ENCODE measurements around the gene FCRL6. TPM values are rescaled to one million over a fixed set of nuclear protein-coding genes. Genes with fewer than 3 reads are reported as not detected.

Gene FCRL6
- total RNA-seq, 1 donor from 2014 or later = not detected

DNA sequence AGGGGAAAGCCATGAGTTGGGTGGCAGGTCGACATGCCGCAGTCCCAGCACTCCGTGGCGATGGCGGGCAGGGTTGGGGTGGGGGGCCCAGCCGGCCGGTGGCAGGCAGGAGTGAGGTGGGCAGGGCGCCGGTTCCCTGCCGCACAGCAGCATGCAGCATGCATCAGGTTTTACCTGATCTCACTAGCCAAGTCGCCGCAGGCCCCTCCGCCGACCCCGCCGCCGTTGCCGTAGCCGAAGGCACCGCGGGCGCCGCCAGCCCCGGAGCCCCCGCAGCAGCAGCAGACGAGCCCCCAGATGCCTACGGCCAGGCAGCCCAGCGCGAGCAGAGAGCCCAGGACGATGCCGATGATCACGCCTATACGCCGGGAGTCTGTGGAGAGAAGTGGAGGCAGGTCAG lies 53.5 kb downstream of the FCRL6 start:
- peaks cover 80% of the 10 kb centered on the region for H3K27me3 Mint-ChIP-seq
- no peak for DNase-seq (ENCODE audit: low spot score, unreplicated experiment)

DNA sequence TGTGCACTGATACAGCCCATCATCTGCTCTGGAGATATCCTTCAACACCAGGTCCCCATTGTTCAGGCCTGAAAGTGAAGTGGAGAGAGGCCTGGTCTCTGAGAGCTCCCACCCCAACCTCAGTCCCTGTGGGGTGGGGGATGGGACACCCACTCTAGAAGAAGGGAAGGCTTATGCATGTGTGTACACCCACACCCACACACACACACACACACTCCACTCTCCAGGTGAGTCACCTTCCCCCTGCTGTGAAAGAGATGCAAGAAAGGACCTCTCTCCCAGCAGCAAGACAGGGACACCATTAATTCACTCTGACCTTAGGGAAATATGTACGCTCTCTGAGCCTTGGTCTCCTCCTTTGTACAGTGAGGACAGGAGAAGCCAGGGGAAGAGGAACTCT lies 54.4 kb downstream of the FCRL6 start:
- DNase-seq (ENCODE audit: low spot score, unreplicated experiment) = no peak
- Mint-ChIP-seq H3K27ac (no peak overlapping the region), H3K4me1 (ENCODE audit: low read depth) (peaks cover 23% of the 10 kb centered on the region), H3K4me3 (ENCODE audit: low read depth) (no peak overlapping the region), H3K36me3 (ENCODE audit: insufficient read depth) (no peaks in the 10 kb centered on the region), H3K9me3 (ENCODE audit: low read depth) (no peaks in the 10 kb centered on the region), H3K27me3 (peaks cover 80% of the 10 kb centered on the region)
- TF ChIP-seq, protein P1, sequence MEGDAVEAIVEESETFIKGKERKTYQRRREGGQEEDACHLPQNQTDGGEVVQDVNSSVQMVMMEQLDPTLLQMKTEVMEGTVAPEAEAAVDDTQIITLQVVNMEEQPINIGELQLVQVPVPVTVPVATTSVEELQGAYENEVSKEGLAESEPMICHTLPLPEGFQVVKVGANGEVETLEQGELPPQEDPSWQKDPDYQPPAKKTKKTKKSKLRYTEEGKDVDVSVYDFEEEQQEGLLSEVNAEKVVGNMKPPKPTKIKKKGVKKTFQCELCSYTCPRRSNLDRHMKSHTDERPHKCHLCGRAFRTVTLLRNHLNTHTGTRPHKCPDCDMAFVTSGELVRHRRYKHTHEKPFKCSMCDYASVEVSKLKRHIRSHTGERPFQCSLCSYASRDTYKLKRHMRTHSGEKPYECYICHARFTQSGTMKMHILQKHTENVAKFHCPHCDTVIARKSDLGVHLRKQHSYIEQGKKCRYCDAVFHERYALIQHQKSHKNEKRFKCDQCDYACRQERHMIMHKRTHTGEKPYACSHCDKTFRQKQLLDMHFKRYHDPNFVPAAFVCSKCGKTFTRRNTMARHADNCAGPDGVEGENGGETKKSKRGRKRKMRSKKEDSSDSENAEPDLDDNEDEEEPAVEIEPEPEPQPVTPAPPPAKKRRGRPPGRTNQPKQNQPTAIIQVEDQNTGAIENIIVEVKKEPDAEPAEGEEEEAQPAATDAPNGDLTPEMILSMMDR (IDR thresholded peaks at IDR 0.05; ENCODE audit: unreplicated experiment) = no peak

More for the DNA sequence above, 53.5 kb downstream of the FCRL6 start:
- Mint-ChIP-seq H3K4me3 (ENCODE audit: low read depth) (no peak overlapping the region), H3K4me1 (ENCODE audit: low read depth) (peaks cover 23% of the 10 kb centered on the region), H3K36me3 (ENCODE audit: insufficient read depth) (no peaks in the 10 kb centered on the region), H3K9me3 (ENCODE audit: low read depth) (no peaks in the 10 kb centered on the region), H3K27ac (no peak overlapping the region)
- TF ChIP-seq, protein P1 (IDR thresholded peaks at IDR 0.05; ENCODE audit: unreplicated experiment) = no peak

DNA sequence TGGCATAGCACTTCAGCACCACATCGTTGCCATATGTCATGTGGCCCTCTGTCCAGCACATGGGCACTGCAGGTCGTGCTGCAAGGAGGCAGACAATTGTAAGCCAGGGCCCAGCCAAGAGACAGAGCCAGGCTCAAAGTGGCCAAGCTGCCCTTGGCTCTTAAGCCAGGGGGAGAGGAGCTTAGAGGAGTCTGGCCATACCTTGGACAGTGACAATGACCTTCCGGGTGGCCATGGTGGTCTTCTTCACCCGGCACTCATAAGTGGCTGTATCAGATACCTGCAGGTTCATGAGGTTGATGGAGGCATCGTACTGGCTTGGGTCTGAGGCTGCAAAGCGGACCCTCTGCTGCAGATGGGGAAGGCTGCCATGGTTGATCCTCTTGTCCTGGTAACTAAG lies 55.7 kb downstream of the FCRL6 start:
- Mint-ChIP-seq H3K27ac (no peak overlapping the region), H3K9me3 (ENCODE audit: low read depth) (no peaks in the 10 kb centered on the region), H3K27me3 (peaks cover 78% of the 10 kb centered on the region), H3K36me3 (ENCODE audit: insufficient read depth) (no peaks in the 10 kb centered on the region), H3K4me3 (ENCODE audit: low read depth) (no peak overlapping the region), H3K4me1 (ENCODE audit: low read depth) (peaks cover 19% of the 10 kb centered on the region)
- DNase-seq (ENCODE audit: low spot score, unreplicated experiment) = no peak
- TF ChIP-seq, protein P1 (IDR thresholded peaks at IDR 0.05; ENCODE audit: unreplicated experiment) = no peak

DNA sequence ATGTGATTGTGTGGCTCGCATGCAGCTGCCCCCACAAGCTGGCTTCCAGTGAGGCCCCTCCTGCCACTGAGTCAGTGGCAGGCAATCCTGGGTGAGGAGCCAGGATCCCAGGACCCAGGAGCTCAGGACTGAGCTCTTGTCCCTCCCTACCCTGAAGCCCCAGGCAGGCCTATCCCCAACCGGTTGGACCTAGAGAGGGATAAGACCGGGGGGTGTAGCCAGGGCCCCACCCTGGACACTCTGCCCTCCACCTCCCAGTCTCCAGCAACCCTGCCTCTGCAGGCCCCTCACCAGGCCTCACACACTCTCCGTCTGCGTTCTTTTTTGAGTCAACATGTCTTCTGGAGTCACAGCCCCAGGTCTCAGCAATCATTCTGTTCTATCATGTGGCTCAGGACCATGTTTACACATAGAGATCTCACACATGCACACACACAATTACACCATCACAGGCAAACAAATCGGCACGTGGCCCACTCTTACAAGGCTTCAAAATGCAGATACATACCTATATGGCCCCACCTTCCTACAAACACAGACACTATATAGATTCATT lies 57.7 kb downstream of the FCRL6 start:
- H3K4me3 Mint-ChIP-seq (ENCODE audit: low read depth) = no peak overlapping the region
- peaks cover 83% of the 10 kb centered on the region for H3K27me3 Mint-ChIP-seq
- no peaks in the 10 kb centered on the region for H3K36me3 Mint-ChIP-seq (ENCODE audit: insufficient read depth)
- H3K9me3 Mint-ChIP-seq (ENCODE audit: low read depth) = no peaks in the 10 kb centered on the region
- peaks cover 7% of the 10 kb centered on the region for H3K4me1 Mint-ChIP-seq (ENCODE audit: low read depth)
- DNase-seq (ENCODE audit: low spot score, unreplicated experiment) = no peak
- TF ChIP-seq, protein P1 (IDR thresholded peaks at IDR 0.05; ENCODE audit: unreplicated experiment) = no peak
- no peak overlapping the region for H3K27ac Mint-ChIP-seq

DNA sequence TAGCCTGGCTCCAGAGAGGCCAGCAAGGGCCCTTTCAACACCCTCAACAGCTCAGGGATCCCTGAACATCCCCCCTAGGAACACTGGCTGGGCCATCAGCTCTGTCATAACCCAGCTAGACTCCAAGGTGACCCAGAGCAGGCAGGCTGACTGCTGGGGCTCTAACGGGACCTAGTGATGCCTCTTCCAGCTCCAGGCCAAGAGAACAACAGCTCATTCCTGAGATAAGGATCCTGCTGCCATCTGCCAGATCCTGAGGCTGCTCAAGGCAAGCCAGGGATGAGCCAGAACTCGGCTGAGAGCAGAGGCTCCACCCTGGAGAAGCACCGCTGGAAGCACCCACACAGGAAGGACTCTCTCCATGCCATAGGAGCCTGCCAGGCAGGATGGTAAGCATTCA lies 58.3 kb downstream of the FCRL6 start:
- TF ChIP-seq, protein P1 (IDR thresholded peaks at IDR 0.05; ENCODE audit: unreplicated experiment) = no peak
- Mint-ChIP-seq H3K4me1 (ENCODE audit: low read depth) (peaks cover 3% of the 10 kb centered on the region), H3K9me3 (ENCODE audit: low read depth) (no peaks in the 10 kb centered on the region), H3K27ac (no peak overlapping the region), H3K27me3 (peaks cover 80% of the 10 kb centered on the region), H3K4me3 (ENCODE audit: low read depth) (no peak overlapping the region), H3K36me3 (ENCODE audit: insufficient read depth) (no peaks in the 10 kb centered on the region)
- DNase-seq (ENCODE audit: low spot score, unreplicated experiment) = no peak
